ENCODE measurements around the gene CADPS2.

GRCh38 chr7:122595885-122596284, 290.4 kb downstream of the CADPS2 start:
- TF ChIP-seq CTCF (IDR thresholded peaks at IDR 0.05) = no peak
- TF ChIP-seq POLR2A (IDR thresholded peaks at IDR 0.05; ENCODE audit: low read depth) = no peak
